ENCODE measurements around the gene FANCE.
A peak's percentile ranks its signal among the peaks of the same experiment; 100 is the strongest.
"Not testable (repeated sequence)": the region's sequence is repeated elsewhere in the genome, so short reads cannot be mapped to it uniquely, and the experiment has no call there.

FANCE gene

GRCh38 chr6:35432702-35433101 is 19.4 kb upstream of the FANCE start:
- DNase-seq = not testable (repeated sequence)

GRCh38 chr6:35435074-35435837 is 16.9 kb upstream of the FANCE start:
- DNase-seq = no peak

- DNase-seq = no peak
These were observed 15.9 kb upstream of the FANCE start for GRCh38 chr6:35436071-35436857.

GRCh38 chr6:35438378-35439065 is 13.6 kb upstream of the FANCE start:
- DNase-seq = not testable (repeated sequence)

GRCh38 chr6:35439308-35439707 is 12.8 kb upstream of the FANCE start:
- no peak for DNase-seq

GRCh38 chr6:35441205-35441604 is 10.9 kb upstream of the FANCE start:
- DNase-seq = no peak

- DNase-seq = no peak
These were observed 10.5 kb upstream of the FANCE start for GRCh38 chr6:35441642-35442041.

- DNase-seq = no peak
These were observed 9.4 kb upstream of the FANCE start for GRCh38 chr6:35442693-35443092.

GRCh38 chr6:35443341-35444030 is 8.7 kb upstream of the FANCE start:
- no peak for DNase-seq

- DNase-seq = no peak
These were observed 6.4 kb upstream of the FANCE start for GRCh38 chr6:35445691-35446090.

- no peak for DNase-seq
These were observed 3.9 kb upstream of the FANCE start for GRCh38 chr6:35448191-35448590.

GRCh38 chr6:35449287-35449881 is 2.8 kb upstream of the FANCE start:
- peak; percentile 22 for DNase-seq

GRCh38 chr6:35451354-35452182 is 570 bp upstream of the FANCE start:
- no peak for DNase-seq

GRCh38 chr6:35453236-35453635 is 1.1 kb downstream of the FANCE start:
- DNase-seq = no peak

GRCh38 chr6:35454391-35455110 is 2.4 kb downstream of the FANCE start:
- no peak for DNase-seq

GRCh38 chr6:35457907-35458306 is 5.8 kb downstream of the FANCE start:
- no peak for DNase-seq

- no peak for DNase-seq
These were observed 9.1 kb downstream of the FANCE start for GRCh38 chr6:35461270-35461669.

- DNase-seq = no peak
These were observed 11.2 kb downstream of the FANCE start for GRCh38 chr6:35463292-35463691.

GRCh38 chr6:35465646-35466045 is 13.5 kb downstream of the FANCE start:
- DNase-seq = no peak

GRCh38 chr6:35468181-35468979 is 16.2 kb downstream of the FANCE start, which contains the start of gene RPL10A:
Gene RPL10A, plus strand, starts transcription at chr6:35468401. Its CDS starts 34 bp downstream, at chr6:35468435.
- peak; percentile 92 for DNase-seq

Data from stimulated activated naive CD4-positive, alpha-beta T cell treated with Interleukin-2 at 50 U/mL for 16 hours (primary cell).